ENCODE results near the gene FKBP15.
"Not testable (repeated sequence)": the region's sequence is repeated elsewhere in the genome, so short reads cannot be mapped to it uniquely, and the experiment has no call there.

FKBP15 gene

GRCh38 chr9:113181165-113181564, 39.9 kb downstream of the FKBP15 start:
- no peak for DNase-seq

GRCh38 chr9:113179839-113180238, 41.2 kb downstream of the FKBP15 start:
- DNase-seq = no peak

GRCh38 chr9:113178087-113178486, 43.0 kb downstream of the FKBP15 start:
- DNase-seq = no peak

DNA sequence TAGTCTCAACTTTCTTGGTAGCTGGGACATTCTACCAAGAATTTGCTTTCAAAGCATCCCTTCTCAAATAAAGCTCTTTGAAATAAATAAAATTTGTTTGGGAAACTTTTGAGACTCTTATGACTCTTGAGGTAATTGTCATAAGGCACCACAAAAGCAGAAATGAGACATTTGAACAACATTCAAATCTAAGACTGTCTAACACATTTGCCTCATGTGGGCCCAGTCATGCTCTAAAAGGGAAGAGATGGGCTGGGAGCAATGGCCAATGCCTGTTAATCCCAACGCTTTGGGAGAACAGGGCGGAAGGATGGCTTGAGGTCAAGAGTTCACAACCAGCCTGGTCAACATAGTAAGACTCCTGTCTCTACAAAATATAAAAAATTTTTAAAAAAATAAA, 43.8 kb downstream of the FKBP15 start:
- no peak for DNase-seq

DNA sequence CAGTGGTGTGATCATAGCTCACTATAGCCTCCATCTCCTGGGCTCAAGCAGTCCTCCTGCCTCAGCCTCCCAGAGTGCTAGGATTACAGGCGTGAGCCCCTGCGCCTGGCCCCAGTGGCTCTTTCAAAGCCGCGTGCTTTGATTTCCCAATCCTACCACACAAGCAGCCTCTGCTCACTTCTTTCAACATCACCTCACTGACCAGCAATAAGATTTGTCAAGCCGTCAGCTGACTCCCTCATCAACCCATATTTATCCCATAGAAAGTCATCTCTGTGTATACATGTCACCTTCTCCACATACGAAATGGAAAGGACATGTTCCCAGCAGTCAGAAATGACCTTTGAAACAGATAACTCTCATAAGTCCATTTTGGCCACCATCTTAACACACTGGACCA, 44.3 kb downstream of the FKBP15 start:
- DNase-seq = no peak

- no peak for DNase-seq
Observed at GRCh38 chr9:113173341-113173740, 47.7 kb downstream of the FKBP15 start.

GRCh38 chr9:113168809-113169208, 52.3 kb downstream of the FKBP15 start:
- no peak for DNase-seq

DNA sequence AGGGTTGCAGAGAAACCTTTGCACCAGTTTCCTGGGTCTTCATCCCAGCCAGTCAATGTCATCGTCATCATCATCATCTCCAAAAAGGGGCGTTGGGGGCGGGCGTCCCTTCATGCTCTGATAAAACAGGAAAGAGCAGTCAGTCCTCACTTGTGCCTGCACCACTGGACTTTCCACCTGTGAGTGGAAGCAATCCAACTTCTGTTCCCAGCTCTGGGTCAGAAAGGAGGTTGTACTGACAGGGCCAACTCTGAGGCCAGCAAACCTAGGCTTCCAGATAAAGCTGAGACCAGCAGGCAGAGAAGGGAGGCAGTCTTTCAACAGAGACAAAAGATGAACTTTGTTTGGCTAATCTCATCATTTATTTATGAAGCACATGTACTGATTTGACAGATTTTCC, 55.0 kb downstream of the FKBP15 start:
- no peak for DNase-seq

DNA sequence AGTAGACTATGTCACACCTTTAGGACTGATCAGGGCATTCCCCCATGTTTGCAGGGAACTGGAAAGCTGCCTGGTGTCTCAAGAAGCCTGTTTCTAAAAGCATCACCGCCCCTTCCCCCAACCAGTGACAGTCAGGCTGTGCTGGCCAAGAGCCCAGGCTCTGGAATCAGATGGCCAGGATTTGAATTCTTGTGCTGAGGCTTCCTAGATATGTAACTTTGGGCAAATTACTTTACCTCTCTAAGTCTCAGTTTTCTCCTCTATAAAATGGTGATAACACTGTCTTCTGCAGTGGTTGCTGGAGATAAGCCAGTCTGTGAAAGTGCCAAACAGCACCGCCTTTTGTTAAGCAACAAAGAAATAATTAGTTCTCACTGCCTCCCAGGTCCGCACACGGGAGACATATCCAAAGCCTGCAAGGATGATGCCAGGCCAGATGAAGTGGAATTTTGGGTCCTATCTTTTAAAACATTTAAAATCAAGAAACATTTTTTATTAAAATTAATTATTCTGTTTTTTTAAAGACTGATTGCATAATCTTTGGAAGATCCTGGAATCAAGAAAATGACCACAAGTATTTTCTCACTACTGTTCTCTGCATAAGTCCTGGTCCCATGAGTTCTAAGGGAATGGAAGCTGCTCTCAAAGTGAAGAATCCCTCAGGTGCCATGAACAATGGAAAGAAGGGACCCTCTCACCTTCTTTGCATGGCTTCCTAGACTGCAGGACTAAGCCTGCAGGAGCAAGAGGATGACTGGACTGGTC, 56.4 kb downstream of the FKBP15 start:
- DNase-seq = peak; percentile 64

DNA sequence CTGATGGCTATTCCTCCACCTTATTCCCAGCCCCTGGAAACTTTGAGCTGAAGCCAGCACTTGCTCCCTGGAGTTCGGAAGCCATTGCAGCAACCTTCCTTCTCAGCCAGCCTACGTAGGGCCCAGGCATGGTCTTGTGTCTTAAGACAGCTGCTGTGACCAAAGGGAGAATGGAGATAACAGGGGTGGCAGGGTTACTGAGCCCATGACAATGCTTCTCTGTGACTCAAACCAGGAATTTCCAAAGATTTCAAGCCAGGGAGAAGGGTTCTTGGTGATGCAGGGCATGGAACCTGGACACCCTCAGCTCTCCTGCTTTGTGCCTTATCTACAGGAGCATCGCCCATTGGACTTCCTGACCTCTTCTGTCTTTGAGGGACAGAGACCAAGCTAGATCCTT, 58.1 kb downstream of the FKBP15 start:
- DNase-seq = no peak

GRCh38 chr9:113160571-113160970, 60.5 kb downstream of the FKBP15 start:
- no peak for DNase-seq

DNA sequence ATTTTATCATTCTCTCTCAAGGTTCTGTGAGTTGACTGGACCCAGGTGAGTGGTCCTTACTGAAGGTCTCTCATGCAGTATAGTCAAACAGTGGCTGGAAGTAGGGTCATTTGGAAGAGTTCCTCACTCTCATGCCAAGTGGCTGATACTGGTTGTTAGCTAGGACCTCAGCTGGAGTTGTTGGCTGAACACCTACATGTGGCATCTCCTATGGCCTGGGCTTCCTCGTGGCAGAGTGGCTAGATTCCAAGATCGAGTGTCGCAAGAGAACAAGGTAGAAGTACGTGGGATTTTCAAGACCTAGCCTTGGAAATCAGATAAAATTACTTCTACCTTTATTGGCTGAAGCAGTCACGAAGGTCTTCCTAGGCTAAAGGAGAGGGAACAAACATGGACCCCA, 62.6 kb downstream of the FKBP15 start:
- no peak for DNase-seq

DNA sequence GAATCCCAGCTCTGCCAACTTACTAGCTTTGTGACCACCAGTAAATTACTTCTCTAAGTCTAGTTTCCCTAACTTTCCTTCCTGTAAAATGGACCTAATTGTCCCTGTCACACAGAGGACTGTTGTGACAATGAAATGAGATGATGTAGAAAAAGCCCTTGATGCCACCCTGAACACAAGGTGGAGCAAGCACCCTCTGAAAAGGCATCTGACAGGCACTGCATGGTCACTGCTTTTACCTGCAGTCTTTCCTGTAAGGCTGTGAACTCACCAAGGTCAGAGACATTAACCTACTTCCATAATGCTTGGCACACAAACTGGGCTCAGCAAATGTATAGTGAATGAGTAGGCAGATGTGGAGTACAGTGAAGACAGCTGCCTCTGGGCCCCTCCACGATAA, 64.2 kb downstream of the FKBP15 start:
- no peak for DNase-seq

- no peak for DNase-seq
Observed at GRCh38 chr9:113155911-113156588, 65.0 kb downstream of the FKBP15 start.

DNA sequence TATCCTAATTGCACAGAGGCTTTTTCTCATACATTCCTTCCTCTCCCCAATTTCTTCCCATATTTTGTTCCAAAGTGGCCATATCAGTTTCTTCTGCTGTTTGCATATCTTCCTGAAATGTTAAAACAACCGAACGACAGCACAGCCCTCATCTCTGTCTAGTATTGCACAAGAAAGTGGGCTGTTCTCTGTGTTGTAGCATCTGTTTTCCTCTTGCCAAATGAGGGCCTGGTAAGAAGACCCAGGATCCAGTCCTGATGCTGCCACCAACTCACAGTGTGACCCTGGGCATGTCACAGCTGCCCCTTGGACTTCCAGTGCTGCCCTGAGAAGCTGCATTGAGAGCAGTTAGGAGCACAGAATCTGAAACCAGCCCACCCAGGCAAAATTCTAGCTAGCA, 66.1 kb downstream of the FKBP15 start:
- DNase-seq = no peak

DNA sequence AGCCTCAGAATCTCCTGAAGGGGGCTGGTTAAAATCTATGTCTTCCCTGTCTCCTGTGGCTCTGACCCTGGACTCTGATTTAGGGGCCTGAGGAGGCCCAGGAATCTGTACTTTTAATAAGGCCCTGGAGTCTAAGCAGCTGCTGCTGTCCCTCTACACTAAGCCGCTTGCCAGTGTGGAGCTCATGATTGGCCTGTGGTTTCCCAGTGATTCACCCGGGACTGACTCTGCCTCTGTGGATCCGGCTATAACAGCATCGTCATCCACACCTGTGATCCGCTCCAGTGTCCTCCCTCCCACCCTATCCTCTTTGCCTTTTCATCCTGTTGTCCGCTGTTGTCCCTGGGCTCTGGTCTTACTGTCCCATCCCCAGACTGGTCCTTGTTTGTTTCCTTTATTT, 66.6 kb downstream of the FKBP15 start:
- peak; percentile 35 for DNase-seq

DNA sequence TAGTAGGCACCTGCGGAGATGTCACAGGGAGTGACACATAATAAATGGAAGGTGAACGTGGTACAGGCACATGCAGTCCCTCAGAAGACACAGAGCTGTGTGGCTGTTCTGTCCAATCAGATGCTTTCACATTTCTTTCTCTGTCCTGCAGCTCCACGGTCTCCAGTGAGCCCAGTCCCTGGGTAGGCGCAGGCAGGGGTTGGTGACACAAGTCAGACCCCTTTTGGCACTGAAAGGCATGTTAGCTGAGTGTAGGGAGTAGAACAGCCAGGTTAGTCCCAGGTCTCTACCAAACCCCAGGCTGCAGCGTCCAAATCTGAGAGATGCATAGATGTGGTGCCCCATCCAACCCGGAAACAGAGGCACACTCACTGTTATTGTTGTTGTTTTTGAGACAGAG, 67.5 kb downstream of the FKBP15 start:
- DNase-seq = no peak

DNA sequence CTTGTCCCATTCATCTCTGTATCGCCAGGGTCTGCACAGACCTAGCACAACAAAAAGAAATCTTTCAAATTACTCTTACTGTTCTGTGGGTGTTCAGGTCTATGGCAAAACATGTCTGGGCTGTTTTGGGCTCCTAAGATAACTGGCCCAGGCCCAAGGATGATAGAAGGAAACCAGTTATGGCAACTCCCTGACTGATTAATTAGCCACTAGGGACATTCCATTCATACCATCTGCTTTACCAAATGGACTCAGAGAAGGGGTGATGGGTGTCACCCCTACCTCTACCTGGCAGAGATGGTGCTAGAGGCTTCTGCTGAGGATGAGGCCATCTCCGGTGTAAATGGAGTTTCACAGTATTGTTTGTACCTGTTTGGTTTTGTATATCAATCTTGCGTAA, 68.4 kb downstream of the FKBP15 start:
- peak; percentile 24 for DNase-seq

GRCh38 chr9:113151696-113152630, 69.1 kb downstream of the FKBP15 start:
- peak; percentile 30 for DNase-seq

DNA sequence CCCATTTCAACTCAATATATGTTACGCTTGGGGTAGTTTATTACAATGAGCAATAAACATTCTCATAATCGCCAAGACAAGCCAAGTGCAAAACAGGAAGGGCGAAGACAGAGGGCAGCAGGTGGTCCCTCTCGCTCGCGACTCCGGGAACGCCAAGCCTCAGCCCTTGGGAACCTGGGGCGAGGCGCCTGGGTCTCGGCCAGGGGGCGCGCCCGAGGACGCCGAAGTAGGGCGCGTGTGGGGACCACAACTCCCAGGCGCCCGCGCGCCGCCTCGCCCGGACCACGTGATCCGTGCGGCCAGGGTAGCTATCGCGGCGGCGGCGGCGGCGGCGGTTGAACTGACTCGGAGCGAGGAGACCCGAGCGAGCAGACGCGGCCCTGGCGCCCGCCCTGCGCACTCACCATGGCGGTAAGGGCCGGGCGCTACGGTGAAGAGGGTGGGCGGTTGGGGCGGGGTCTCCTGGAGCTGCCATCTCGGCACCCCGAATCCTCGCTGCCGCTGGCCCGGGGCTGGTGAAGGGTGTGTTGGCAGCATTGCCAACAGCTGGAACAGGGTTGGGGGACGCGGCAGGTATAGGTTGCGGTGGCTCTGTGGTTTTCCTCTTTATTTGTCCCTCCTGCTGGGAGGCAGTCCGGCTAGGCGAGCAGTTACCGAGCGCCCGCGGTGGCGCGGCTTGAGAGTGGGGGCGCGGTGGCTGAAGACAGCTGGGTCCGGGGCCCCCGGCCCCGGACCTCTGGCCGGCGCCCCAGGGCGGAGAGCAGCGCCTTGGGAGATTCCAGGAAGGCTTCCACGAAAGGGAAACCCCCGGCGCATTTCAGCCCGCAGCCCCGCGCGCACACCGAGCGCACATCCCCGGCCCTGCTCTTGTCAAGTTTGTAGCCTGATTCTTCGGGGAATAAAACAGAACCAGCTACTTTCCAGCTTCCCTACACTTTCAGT, 70.1 kb downstream of the FKBP15 start, which contains the start of gene SLC31A2:
TSS of gene SLC31A2 (plus strand) at position 338 of the 942 bp plus-strand sequence. CDS start at position 406, 68 bp downstream.
- DNase-seq = peak; percentile 89

GRCh38 chr9:113149561-113149960, 71.5 kb downstream of the FKBP15 start:
- DNase-seq = not testable (repeated sequence)

Measured in midbrain (tissue), 1 donor.